D721Med (cell line): ENCODE measurements around the gene ZNF43.
"Not testable (repeated sequence)": the region's sequence is repeated elsewhere in the genome, so short reads cannot be mapped to it uniquely, and the experiment has no call there.

Source experiments
- DNase-seq: peaks from one replicate; pipeline ENCODE4 v3.0.0; 2011; ENCODE audit warnings: low spot score; ENCODE audit not compliant: insufficient read length
- FAIRE-seq: peaks from 2 replicates; lab custom pipeline; 2011; peaks lifted over from hg19 to GRCh38; lab: Jason Lieb, UNC
- TF ChIP-seq, protein P1 (sequence below): IDR thresholded peaks from 2 replicates; pipeline ENCODE4 v1.5.1; 2012; ENCODE audit warnings: mild to moderate bottlenecking, control low read depth; ENCODE audit not compliant: insufficient read depth; ENCODE audit errors: missing control alignments

The ZNF43 gene

GRCh38 chr19:21835810-21836444 is at the start of gene ZNF43:
TSS of gene ZNF43 (minus strand) at chr19:21836182. CDS start at chr19:21836038, 144 bp downstream.
- TF ChIP-seq, protein P1, sequence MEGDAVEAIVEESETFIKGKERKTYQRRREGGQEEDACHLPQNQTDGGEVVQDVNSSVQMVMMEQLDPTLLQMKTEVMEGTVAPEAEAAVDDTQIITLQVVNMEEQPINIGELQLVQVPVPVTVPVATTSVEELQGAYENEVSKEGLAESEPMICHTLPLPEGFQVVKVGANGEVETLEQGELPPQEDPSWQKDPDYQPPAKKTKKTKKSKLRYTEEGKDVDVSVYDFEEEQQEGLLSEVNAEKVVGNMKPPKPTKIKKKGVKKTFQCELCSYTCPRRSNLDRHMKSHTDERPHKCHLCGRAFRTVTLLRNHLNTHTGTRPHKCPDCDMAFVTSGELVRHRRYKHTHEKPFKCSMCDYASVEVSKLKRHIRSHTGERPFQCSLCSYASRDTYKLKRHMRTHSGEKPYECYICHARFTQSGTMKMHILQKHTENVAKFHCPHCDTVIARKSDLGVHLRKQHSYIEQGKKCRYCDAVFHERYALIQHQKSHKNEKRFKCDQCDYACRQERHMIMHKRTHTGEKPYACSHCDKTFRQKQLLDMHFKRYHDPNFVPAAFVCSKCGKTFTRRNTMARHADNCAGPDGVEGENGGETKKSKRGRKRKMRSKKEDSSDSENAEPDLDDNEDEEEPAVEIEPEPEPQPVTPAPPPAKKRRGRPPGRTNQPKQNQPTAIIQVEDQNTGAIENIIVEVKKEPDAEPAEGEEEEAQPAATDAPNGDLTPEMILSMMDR, result no peak
- FAIRE-seq (peak; percentile 16), DNase-seq (peak; percentile 58)

DNA sequence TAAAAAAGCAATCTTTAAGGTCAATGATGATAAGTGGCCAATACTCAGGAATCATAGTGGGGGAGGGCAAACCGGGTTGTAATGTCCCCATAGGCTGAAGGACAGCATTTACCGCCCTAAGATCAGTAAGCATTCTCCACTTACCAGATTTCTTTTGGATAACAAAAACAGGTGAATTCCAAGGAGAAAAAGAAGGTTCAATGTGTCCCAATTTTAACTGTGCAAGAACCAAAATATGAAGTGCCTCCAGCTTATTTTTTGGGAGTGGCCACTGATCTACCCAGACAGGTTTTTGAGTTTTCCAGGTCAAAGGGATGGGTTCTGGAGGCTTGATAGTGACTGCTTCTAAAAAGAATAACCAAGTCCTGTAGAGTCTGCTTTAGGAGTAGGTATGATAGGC is 49.5 kb upstream of the ZNF43 start:
- not testable (repeated sequence) for FAIRE-seq, DNase-seq

- not testable (repeated sequence) for FAIRE-seq, DNase-seq
Observed at GRCh38 chr19:21884786-21885185, 48.8 kb upstream of the ZNF43 start.

- FAIRE-seq (no peak), DNase-seq (no peak)
- TF ChIP-seq, protein P1, result no peak
Observed at GRCh38 chr19:21883516-21883915, 47.5 kb upstream of the ZNF43 start.

GRCh38 chr19:21880761-21881160 is 44.8 kb upstream of the ZNF43 start:
- DNase-seq, FAIRE-seq: not testable (repeated sequence)

GRCh38 chr19:21878646-21879045 is 42.7 kb upstream of the ZNF43 start:
- FAIRE-seq (no peak), DNase-seq (no peak)
- TF ChIP-seq, protein P1, result no peak

GRCh38 chr19:21877976-21878375 is 42.0 kb upstream of the ZNF43 start:
- FAIRE-seq, result no peak
- no peak for DNase-seq

DNA sequence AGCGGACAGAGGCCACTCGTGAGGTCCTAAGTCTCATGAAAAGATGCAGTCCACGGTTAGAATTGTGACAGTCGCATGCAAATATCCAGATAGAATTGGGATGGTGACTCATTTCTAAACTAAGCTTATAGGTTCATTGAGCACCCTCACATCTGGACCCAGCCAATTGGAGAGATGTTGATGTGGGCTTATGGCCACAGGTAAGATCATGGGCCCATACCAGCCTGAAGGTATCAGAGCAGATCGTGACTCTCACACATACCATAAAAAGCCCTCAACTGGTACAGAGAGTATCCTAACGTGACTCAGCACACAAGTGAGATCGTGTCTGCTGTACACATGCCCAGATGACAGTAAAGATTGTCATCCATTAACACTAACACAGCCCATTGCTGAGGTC is 40.6 kb upstream of the ZNF43 start:
- FAIRE-seq, DNase-seq: not testable (repeated sequence)

More at GRCh38 chr19:21877976-21878375, 42.0 kb upstream of the ZNF43 start:
- TF ChIP-seq, protein P1, result no peak

- TF ChIP-seq, protein P1, result no peak
- FAIRE-seq (no peak), DNase-seq (no peak)
Observed at GRCh38 chr19:21856773-21857514, 21.0 kb upstream of the ZNF43 start.
